GM23248 (cell line): ENCODE data around the gene LLGL1.

Experiments
- EZH2 ChIP-seq: fragments of 200-600 bp; sonication (generic); IDR thresholded peaks from 2 replicates; pipeline ENCODE4 v1.6.1; 2018; ENCODE audit warnings: antibody characterized with exemption, mild to moderate bottlenecking; ENCODE audit not compliant: insufficient read depth, poor library complexity, severe bottlenecking
- EZH2phosphoT487 ChIP-seq: fragments of 200-600 bp; sonication (generic); IDR thresholded peaks from 2 replicates; pipeline ENCODE4 v1.6.1; 2018; ENCODE audit warnings: antibody characterized with exemption, moderate library complexity, mild to moderate bottlenecking, low read depth; ENCODE audit not compliant: insufficient read depth

GRCh38 chr17:18238299-18238698, 12.9 kb downstream of the LLGL1 start:
- TF ChIP-seq EZH2phosphoT487 (no peak), EZH2 (no peak)
